Measurements from ENCODE around the gene UVRAG.
"Not testable (repeated sequence)": the region's sequence is repeated elsewhere in the genome, so short reads cannot be mapped to it uniquely, and the experiment has no call there.

Gene UVRAG

GRCh38 chr11:75929706-75930105, 114.7 kb downstream of the UVRAG start:
- no peak for DNase-seq

DNA sequence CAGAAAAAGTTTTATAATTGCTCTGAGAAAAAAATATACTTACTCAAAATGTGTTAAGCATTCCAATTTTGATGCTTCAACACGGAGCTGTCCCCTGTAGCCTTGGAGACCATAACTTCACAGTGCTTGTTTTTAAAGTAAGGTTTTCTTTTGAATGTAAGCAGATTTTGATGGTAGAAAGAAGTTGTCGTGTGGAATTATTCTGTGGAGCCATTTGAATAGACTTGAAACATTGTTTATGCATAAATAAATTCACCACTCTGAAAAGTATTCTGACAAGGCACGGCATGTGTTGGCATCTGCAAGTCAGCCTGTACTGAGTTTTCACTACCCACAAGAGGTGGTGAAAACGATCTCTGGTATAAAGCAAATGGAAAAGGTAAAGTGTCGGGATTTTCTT, 115.5 kb downstream of the UVRAG start:
- no peak for DNase-seq

DNA sequence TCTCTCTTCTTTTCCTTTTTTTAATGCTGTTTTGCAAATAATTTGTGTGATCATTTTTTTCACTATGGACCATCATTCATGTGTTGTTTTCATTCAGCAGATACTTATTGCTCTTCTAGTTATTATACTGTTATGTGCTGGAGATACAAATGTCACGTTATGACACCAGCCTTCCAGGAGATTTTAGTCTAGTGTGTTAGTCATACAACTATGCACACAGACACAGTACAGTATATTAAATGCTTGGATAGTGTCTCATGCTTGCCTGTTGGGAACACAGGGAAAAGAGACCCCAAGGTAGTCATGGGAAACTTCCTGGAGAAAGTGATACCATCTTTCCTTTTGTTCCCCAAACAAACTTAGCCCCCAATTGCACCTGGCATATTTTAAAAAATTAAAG, 116.1 kb downstream of the UVRAG start:
- DNase-seq: no peak

DNA sequence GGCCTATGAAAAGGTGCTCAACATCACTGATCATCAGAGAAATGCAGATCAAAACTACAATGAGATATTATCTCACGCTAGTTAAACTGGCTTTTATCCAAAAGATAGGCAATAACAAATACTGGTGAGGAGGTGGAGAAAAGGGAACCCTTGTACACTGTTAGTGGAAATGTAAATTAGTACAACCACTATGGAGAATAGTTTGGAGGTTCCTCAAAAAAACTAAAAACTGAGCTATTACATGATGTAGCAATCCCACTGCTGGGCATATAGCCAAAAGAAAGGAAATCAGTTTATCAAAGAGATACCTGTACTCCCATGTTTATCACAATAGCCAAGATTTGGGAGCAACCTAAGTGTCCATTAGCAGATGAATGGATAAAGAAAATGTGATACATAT, 118.7 kb downstream of the UVRAG start:
- not testable (repeated sequence) for DNase-seq

GRCh38 chr11:75934851-75935250, 119.8 kb downstream of the UVRAG start:
- DNase-seq: no peak

- DNase-seq: no peak
Observed at GRCh38 chr11:75938543-75938942, 123.5 kb downstream of the UVRAG start.

DNA sequence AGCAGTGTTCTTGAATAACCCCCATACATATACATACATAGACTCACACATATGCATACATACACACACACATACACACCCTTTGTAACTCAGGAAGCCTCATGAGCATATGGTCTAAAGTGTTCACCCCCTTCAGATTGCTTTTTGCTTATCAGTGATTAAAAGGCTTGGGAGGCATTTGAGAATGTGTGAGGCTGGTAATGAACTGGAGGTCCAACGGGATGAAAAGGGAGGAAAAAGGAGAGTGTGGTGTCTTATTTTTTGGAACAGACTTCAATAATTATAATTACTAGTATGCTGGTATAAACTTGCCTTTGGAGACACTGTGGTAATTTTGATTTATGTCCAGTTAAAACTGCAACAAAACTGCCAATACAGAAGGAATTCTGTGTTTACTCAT, 124.5 kb downstream of the UVRAG start:
- DNase-seq: no peak

GRCh38 chr11:75939992-75940391, 125.0 kb downstream of the UVRAG start:
- no peak for DNase-seq

DNA sequence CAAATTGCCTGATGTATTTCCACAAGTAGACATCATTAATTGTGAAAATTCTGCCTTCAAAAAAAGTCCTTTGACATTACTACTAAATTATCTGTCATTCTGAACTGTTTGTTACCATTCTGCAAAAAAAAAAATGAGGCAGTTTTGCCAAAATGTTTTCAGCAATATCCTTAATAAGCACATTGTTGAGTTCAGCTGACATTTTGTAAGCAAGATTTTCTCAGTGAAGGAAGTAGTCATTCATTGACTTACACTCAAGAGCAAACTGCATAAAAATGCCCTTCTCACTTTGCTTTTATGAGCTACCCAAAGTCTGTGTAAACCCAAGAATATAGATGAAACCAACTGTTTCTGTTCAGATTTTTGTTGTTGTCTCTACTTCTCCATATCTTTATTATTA, 125.9 kb downstream of the UVRAG start:
- DNase-seq: no peak

DNA sequence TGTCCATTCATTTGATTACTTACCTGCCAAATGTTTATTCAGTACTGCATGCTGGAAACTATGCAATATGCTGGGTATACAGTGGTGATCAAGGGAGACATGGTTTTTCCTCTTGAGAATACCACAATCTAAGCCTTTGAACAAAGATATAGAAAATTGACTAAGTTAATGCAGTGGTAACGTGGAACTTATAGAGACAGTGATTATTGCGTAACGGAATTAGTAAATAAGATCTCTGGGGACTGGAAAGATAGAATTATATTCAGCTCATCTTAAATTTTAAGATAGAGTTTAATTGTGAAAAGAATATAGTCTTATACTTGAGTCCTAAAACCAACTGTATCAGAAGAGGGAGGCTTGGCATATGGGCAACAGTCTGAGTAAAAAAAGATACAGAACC, 129.5 kb downstream of the UVRAG start:
- DNase-seq: no peak

GRCh38 chr11:75945446-75945845, 130.4 kb downstream of the UVRAG start:
- no peak for DNase-seq

GRCh38 chr11:75945947-75946346, 130.9 kb downstream of the UVRAG start:
- DNase-seq: no peak

DNA sequence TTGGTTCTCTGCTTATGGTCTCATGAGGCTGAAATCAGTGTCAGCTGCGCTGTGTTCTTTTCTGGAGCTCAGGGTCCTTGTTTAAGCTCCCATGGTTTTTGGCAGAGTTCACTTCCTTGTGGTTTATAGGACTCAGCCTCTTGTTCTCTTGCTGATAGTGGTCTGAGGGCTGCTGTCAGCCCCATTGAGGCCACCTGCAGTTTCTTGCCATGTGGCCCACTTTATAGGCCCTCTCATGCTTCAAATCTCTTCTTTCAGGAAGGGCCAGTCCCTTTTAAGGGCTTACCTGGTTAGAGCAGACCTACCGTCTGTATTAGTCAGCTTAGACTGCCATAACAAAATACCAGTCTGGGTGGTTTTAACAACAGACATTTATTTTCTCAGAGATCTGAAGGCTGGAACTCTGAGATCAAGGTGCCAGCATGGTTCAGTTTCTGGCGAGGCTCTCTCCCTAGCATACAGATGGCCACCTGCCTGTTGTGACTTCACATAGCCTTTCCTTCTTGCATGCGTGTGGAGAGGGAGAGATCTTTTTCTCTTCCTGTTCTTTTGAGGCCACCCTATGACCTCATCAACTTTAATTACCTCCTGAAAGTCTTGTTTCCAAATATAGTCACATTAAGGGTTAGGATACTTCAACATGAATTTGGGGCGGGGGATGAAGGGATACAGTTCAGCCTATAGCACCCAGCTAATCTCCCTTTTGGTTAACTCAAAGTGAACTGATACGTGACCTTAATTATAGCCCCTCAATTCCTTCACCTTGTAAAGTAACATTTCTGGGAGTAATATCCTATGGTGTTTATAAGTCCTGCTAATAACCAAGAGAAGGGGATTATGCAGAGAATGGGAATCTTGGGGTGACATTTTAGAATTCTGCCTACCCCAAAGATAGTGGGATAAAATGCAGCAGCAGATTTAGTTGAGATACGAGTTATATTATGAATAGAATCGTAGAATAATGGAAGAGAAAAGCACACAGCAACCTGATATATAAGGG, 131.8 kb downstream of the UVRAG start:
- DNase-seq: no peak

- DNase-seq: no peak
Observed at GRCh38 chr11:75949023-75949672, 134.1 kb downstream of the UVRAG start.

DNA sequence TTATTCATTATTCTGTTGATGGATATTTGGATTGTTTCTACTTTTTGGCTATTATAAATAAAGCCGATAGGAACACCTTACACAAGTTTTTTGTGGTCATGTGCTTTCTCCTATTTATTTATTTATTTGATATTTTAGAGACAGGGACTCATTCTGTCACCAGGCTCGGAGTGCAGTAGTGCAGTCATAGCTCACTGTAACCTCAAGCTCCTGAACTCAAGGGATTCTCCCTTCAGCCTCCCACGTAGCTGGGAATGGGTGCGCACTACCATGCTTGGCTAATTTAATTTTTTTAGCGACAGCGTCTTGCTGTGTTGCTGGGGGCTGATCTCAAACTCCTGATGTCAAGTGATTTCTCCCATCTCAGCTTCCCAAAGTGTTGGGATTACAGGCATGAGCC, 135.1 kb downstream of the UVRAG start:
- DNase-seq: no peak

- DNase-seq: no peak
Observed at GRCh38 chr11:75954039-75954438, 139.0 kb downstream of the UVRAG start.

- no peak for DNase-seq
Observed at GRCh38 chr11:75955443-75955842, 140.4 kb downstream of the UVRAG start.

- DNase-seq: no peak
Observed at GRCh38 chr11:75959540-75959939, 144.5 kb downstream of the UVRAG start.

GRCh38 chr11:75964071-75964470, 149.1 kb downstream of the UVRAG start:
- no peak for DNase-seq

- no peak for DNase-seq
Observed at GRCh38 chr11:75966537-75967287, 151.7 kb downstream of the UVRAG start.

- DNase-seq: no peak
Observed at GRCh38 chr11:75968021-75968625, 153.1 kb downstream of the UVRAG start.

GRCh38 chr11:75969626-75970308, 154.8 kb downstream of the UVRAG start:
- DNase-seq: no peak

All from cerebellar nuclear complex (tissue), 1 donor.